DND-41 (cell line): Measurements from ENCODE around the gene CRTC3.

ENCODE experiments used
- CTCF ChIP-seq: IDR thresholded peaks from 2 replicates; pipeline ENCODE4 v1.5.1; 2012; ENCODE audit warnings: borderline replicate concordance, low read length, moderate library complexity, mild to moderate bottlenecking; ENCODE audit not compliant: poor library complexity, severe bottlenecking; ENCODE audit errors: extremely low read depth
- EZH2 ChIP-seq: IDR thresholded peaks from 3 replicates; pipeline ENCODE4 v1.6.1; 2012; ENCODE audit warnings: borderline replicate concordance, low read depth, mild to moderate bottlenecking, moderate library complexity, low read length, inconsistent platforms; ENCODE audit not compliant: severe bottlenecking

- TF ChIP-seq CTCF (no peak), EZH2 (no peak)
Observed at GRCh38 chr15:90531147-90531546, 1.4 kb downstream of the CRTC3 start.
